ENCODE measurements around the gene CDH22.

The CDH22 gene

DNA sequence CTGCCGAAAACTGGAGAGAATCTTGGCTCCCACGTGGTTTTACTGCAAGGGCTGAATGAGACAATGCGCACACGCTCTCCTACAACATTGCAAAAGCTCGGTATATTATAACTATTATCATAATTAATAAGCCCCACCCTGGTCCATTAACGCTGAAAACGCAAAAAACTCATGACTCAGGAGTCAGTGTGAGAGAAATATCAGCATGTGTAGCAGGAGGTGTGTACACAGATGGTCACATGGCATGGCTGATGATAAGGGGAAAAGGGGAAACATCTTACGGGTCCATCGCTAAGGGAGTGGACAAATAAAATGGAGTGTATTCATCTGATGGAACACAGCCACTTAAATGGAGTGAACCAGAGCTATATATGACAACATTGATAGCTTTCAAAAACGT is 29.2 kb downstream of the CDH22 start:
- no peaks in the 10 kb centered on the region for H3K4me1 Mint-ChIP-seq
- H3K36me3 Mint-ChIP-seq (ENCODE audit: low read depth): no peaks in the 10 kb centered on the region
- peaks cover 80% of the 10 kb centered on the region for H3K27me3 Mint-ChIP-seq (ENCODE audit: low read depth)
- H3K27ac Mint-ChIP-seq: no peak overlapping the region
- TF ChIP-seq, protein P1, sequence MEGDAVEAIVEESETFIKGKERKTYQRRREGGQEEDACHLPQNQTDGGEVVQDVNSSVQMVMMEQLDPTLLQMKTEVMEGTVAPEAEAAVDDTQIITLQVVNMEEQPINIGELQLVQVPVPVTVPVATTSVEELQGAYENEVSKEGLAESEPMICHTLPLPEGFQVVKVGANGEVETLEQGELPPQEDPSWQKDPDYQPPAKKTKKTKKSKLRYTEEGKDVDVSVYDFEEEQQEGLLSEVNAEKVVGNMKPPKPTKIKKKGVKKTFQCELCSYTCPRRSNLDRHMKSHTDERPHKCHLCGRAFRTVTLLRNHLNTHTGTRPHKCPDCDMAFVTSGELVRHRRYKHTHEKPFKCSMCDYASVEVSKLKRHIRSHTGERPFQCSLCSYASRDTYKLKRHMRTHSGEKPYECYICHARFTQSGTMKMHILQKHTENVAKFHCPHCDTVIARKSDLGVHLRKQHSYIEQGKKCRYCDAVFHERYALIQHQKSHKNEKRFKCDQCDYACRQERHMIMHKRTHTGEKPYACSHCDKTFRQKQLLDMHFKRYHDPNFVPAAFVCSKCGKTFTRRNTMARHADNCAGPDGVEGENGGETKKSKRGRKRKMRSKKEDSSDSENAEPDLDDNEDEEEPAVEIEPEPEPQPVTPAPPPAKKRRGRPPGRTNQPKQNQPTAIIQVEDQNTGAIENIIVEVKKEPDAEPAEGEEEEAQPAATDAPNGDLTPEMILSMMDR (IDR thresholded peaks at IDR 0.05; ENCODE audit: unreplicated experiment in 3 of 3): no peak
- H3K4me3 Mint-ChIP-seq: no peak overlapping the region
- H3K9me3 Mint-ChIP-seq: peaks cover 3% of the 10 kb centered on the region

DNA sequence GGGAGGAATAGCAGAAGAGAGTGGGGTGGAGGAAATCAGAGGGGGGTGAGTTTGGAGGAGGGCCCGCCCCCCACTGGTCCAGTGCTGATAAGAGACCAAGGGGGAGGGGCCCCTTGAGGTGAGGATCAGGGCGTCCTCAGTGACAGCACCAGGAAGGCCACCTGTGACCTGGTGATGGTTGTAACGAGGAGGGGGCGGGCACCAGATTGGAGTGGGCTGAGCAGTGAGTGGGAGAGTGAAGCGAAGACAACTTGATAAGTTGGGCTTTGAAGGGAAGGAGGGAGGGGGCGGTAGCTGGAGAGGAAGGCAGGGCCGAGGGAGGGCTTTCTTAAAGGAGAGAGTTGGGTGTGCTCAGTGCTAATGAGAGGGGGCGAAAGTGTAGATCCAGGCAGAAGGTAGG is 30.7 kb downstream of the CDH22 start:
- no peak overlapping the region for H3K27ac Mint-ChIP-seq
- TF ChIP-seq, protein P1 (IDR thresholded peaks at IDR 0.05; ENCODE audit: unreplicated experiment in 3 of 3): no peak
- H3K27me3 Mint-ChIP-seq (ENCODE audit: low read depth): peaks cover 89% of the 10 kb centered on the region
- H3K4me1 Mint-ChIP-seq: no peaks in the 10 kb centered on the region
- no peak overlapping the region for H3K4me3 Mint-ChIP-seq
- H3K9me3 Mint-ChIP-seq: peaks cover 3% of the 10 kb centered on the region
- no peaks in the 10 kb centered on the region for H3K36me3 Mint-ChIP-seq (ENCODE audit: low read depth)

DNA sequence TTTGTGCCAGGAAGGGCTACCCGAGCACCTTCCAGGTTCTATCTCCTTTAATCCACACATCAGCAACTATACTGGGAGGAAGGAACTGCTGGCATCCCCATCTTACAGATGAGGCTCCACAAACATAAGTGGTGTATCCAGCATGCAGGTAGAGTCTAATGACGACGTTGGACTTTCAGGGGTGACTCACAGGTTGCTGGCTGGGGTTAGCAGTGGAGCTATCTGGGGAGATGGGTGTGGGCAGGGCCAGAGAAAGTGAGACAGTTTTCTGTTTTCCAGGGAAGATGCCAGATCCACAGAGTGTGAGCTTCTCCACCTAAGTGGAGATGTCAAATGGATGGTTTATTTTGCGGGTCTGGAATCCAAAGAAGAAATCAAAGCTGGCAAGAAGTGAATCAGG is 31.8 kb downstream of the CDH22 start:
- TF ChIP-seq, protein P1 (IDR thresholded peaks at IDR 0.05; ENCODE audit: unreplicated experiment in 3 of 3): no peak
- no peaks in the 10 kb centered on the region for H3K4me1 Mint-ChIP-seq
- peaks cover 6% of the 10 kb centered on the region for H3K9me3 Mint-ChIP-seq
- no peak overlapping the region for H3K4me3 Mint-ChIP-seq
- no peak overlapping the region for H3K27ac Mint-ChIP-seq
- H3K36me3 Mint-ChIP-seq (ENCODE audit: low read depth): no peaks in the 10 kb centered on the region
- peaks cover 90% of the 10 kb centered on the region for H3K27me3 Mint-ChIP-seq (ENCODE audit: low read depth)

DNA sequence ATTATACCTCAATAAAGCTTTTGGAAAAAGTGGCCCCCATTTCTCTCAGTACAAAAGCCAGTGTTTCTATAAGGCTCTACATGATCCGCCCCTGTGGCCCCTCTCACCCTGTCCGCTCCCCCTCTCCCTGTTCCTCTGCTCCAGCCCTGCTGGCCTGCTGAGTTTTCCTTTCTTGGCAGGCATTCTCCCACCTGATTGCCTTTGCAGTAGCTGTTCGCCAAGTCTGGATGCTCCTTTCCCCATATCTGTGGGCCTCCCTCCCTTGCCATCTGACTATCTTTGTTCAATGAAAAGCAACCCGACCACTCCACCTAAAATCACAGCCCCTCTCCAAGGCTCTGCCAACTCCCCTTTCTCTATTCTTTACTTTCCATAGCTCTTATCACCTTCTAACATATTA is 33.2 kb downstream of the CDH22 start:
- Mint-ChIP-seq H3K36me3 (ENCODE audit: low read depth) (no peaks in the 10 kb centered on the region), H3K9me3 (peaks cover 6% of the 10 kb centered on the region), H3K27ac (no peak overlapping the region), H3K4me3 (no peak overlapping the region), H3K27me3 (ENCODE audit: low read depth) (peaks cover 90% of the 10 kb centered on the region), H3K4me1 (no peaks in the 10 kb centered on the region)
- TF ChIP-seq, protein P1 (IDR thresholded peaks at IDR 0.05; ENCODE audit: unreplicated experiment in 3 of 3): no peak

DNA sequence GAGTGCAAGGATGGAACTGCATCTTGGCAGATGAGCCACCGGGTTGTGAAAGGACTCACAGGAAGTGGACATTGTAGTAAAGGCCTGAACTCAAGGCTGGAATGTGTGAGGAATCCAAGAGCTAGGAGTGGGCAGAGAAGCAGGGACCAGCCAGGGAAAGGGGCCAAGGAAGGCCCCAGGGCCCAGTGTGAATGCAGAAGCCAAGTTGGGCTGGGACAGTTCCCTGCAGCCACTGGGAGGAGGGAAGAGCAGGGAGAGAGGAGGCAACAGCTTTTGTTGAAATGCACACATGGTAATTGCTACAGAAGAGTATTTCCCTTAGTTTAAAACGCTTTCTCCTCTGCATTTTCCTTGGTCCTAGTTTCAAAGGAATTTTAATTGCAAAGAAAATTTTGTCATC is 34.6 kb downstream of the CDH22 start:
- Mint-ChIP-seq H3K9me3 (peaks cover 6% of the 10 kb centered on the region), H3K36me3 (ENCODE audit: low read depth) (no peaks in the 10 kb centered on the region), H3K4me3 (no peak overlapping the region), H3K27me3 (ENCODE audit: low read depth) (peaks cover 91% of the 10 kb centered on the region), H3K4me1 (peaks cover 6% of the 10 kb centered on the region), H3K27ac (no peak overlapping the region)
- TF ChIP-seq, protein P1 (IDR thresholded peaks at IDR 0.05; ENCODE audit: unreplicated experiment in 3 of 3): no peak

DNA sequence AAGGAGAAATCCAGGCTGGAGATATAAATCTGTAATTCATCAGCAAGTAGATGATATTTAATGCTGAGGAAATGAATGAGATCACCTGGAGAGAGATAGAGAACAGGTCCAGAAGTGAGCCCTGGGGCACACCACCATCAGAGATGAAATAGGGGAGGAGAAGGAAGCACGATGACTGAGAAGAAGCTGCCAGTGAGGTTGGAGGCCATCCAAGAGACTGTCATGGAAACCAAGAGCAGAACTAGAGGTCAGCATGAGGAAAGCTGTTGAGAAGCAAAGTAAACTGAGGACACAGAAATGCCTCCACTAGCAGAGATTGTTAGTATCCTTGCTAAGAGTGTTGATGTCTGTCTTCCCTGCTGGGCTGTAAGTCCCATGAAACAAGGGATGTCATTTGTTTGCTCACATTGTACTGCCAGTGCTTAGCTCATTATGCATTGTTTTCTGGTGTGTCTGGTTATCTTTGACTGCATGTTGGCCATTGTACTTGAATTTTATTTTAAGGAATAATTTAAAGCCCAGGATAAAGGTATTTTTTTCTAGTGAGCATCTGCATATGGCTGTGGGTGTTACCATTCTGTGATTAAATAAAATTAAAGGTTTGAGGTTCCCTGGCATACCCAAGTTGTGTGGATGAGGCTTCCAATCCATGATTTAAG is 35.8 kb downstream of the CDH22 start:
- H3K27me3 Mint-ChIP-seq (ENCODE audit: low read depth): peaks cover 86% of the 10 kb centered on the region
- peaks cover 6% of the 10 kb centered on the region for H3K9me3 Mint-ChIP-seq
- TF ChIP-seq, protein P1 (IDR thresholded peaks at IDR 0.05; ENCODE audit: unreplicated experiment in 3 of 3): no peak
- H3K36me3 Mint-ChIP-seq (ENCODE audit: low read depth): no peaks in the 10 kb centered on the region
- no peak overlapping the region for H3K4me3 Mint-ChIP-seq
- peaks cover 6% of the 10 kb centered on the region for H3K4me1 Mint-ChIP-seq
- H3K27ac Mint-ChIP-seq: no peak overlapping the region

Measured in nephron (organoid).